GM10248 (cell line): ENCODE measurements around the gene CBLB.

Source experiments
- CTCF ChIA-PET: fragments of 300-600 bp; sonication (Branson Sonifier 250); formaldehyde crosslinking; extraction: SDS; loops from one replicate; lab custom pipeline; 2021; ENCODE audit warnings: antibody characterized with exemption; lab: Yijun Ruan, JAX
- POLR2A ChIA-PET: fragments of 350-650 bp; sonication (Branson Sonifier 250); formaldehyde crosslinking; extraction: SDS; loops from one replicate; lab custom pipeline; 2020; ENCODE audit warnings: antibody characterized with exemption; lab: Yijun Ruan, JAX
- DNase-seq: peaks from one replicate; pipeline ENCODE4 v3.0.0; 2012; ENCODE audit errors: extremely low spot score
- CTCF ChIP-seq: IDR thresholded peaks from 2 replicates; pipeline ENCODE4 v1.5.1; 2012; ENCODE audit warnings: mild to moderate bottlenecking, low read depth; ENCODE audit errors: extremely low read depth, missing control alignments, control extremely low read depth

Gene CBLB

GRCh38 chr3:105832644-105833043 is 36.2 kb downstream of the CBLB start:
- no peak for DNase-seq
- ChIA-PET POLR2A (no interaction called here), CTCF (no interaction called here)
- TF ChIP-seq CTCF: no peak

GRCh38 chr3:105830836-105831235 is 38.0 kb downstream of the CBLB start:
- CTCF ChIA-PET: interaction anchor here (1.3 kb wide), 1 partner anchor 29 kb away, joined by 4 read pairs; no protein-coding TSS in a partner anchor
- POLR2A ChIA-PET: interaction anchor here (1.1 kb wide), 1 partner anchor 28 kb away, joined by 3 read pairs; no protein-coding TSS in a partner anchor
- no peak for DNase-seq
- no peak for TF ChIP-seq CTCF

GRCh38 chr3:105829871-105830622 is 38.8 kb downstream of the CBLB start:
- ChIA-PET CTCF (no interaction called here), POLR2A (no interaction called here)
- DNase-seq: no peak
- no peak for TF ChIP-seq CTCF

- no peak for TF ChIP-seq CTCF
- no peak for DNase-seq
- ChIA-PET POLR2A (no interaction called here), CTCF (interaction anchor here (1.0 to 1.3 kb wide), 2 partner anchors 21 to 41 kb away, joined by 3 read pairs; no protein-coding TSS in a partner anchor)
These were observed 39.6 kb downstream of the CBLB start for GRCh38 chr3:105829229-105829628.

GRCh38 chr3:105828703-105829102 is 40.1 kb downstream of the CBLB start:
- TF ChIP-seq CTCF: no peak
- DNase-seq: no peak
- POLR2A ChIA-PET: interaction anchor here (0.8 kb wide), 1 partner anchor 8 kb away, joined by 6 read pairs; no protein-coding TSS in a partner anchor
- CTCF ChIA-PET: interaction anchor here (1.0 to 7.4 kb wide), 6 partner anchors 9 to 140 kb away, joined by 3 to 42 read pairs (median 3); no protein-coding TSS in a partner anchor

- ChIA-PET CTCF (interaction anchor here (1.2 to 7.4 kb wide), 7 partner anchors 9 to 355 kb away, joined by 3 to 42 read pairs (median 3); no protein-coding TSS in a partner anchor), POLR2A (interaction anchor here (0.8 to 1.9 kb wide), 2 partner anchors 9 kb away, joined by 6 to 15 read pairs; no protein-coding TSS in a partner anchor)
- no peak for TF ChIP-seq CTCF
- no peak for DNase-seq
These were observed 40.9 kb downstream of the CBLB start for GRCh38 chr3:105827959-105828358.
